HG02763 (cell line): ENCODE results near the gene RNF13.

Experiments used
- ATAC-seq: cut with Tn5 transposase; IDR thresholded peaks from one replicate; pipeline ENCODE4 v1.9.1; 2021; ENCODE audit warnings: mild to moderate bottlenecking, moderate library complexity; ENCODE audit not compliant: unreplicated experiment

RNF13 gene, protein sequence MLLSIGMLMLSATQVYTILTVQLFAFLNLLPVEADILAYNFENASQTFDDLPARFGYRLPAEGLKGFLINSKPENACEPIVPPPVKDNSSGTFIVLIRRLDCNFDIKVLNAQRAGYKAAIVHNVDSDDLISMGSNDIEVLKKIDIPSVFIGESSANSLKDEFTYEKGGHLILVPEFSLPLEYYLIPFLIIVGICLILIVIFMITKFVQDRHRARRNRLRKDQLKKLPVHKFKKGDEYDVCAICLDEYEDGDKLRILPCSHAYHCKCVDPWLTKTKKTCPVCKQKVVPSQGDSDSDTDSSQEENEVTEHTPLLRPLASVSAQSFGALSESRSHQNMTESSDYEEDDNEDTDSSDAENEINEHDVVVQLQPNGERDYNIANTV

GRCh38 chr3:149812606-149813366, at the start of gene RNF13:
RNF13 (plus strand) TSS chr3:149813215; CDS start chr3:149846027, 32,812 bp downstream.
- ATAC-seq = peak; percentile 93

DNA sequence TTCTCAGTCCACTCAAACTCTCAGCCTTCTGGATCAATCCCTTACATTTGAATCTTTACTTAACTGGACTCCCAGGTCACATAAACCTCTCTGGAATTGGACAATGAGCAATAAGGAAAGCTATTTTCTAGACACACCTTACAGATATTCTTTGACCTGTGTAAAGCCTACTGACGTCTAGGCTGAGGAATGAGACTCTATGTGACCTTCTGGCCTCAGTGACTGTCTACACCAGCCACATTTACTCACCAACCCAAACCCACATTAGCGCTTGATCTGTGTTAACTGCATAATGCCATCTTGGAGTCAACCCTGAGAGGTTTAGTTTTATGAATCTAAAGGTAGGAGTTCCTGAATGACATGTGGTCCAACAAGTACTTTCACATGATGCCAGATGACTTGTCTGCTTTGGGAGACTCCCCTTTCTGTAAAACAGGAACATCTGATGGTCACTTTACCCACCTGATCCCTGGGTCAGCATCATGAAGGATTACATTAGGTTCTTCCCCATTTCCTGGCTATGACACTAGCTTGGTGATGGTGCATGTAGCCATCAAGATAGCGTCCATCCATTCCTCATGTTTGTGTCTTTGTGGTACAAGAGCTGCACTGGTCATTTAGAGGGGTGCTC, 49.3 kb upstream of the RNF13 start:
- no peak for ATAC-seq

- no peak for ATAC-seq
Observed at GRCh38 chr3:149764302-149764701, 48.7 kb upstream of the RNF13 start.

DNA sequence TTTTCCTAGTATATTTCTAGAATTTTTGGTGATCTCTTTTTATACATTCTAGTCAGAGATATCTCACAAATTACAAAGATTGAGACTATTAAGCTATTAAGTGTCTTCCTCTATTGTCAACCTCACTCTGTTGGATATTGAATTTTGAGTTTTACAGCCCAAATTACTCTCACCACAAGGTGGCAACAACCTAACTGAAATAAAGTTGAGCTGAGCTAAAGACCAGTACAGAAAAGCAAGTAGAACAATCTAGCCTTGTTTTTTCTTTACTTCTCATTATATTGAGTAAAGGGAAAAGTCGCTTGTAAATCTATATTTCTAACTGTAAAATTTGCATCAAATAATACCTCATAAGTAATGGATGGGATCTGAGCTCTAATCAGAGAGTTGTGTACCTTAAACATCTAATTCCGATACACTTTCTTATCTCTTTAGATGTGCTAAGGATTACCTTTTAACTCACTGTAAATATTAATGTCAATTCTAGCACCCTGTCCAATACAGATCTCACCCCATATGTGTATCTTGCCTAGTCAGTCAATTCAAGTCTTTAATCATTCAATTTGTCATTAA, 47.2 kb upstream of the RNF13 start:
- no peak for ATAC-seq

- ATAC-seq = no peak
Observed at GRCh38 chr3:149767720-149768119, 45.3 kb upstream of the RNF13 start.

DNA sequence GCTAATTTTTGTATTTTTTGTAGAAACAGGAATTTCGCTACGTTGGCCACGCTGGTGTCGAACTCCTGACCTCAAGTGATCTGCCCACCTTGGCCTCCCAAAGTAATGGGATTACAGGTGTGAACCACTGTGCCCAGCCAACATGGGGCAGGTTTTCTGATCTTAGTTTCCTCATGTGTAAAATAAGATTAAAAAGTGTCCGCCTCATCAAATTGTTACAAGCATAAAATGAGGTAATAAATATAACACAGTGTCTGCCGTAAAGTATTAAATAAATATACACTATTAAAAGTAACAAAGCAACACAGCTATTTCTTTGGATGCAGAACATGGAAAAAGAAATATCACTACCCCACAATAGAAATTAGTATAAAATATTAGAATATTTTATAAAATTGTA, 44.3 kb upstream of the RNF13 start:
- ATAC-seq = no peak

- ATAC-seq = no peak
Observed at GRCh38 chr3:149770246-149770645, 42.8 kb upstream of the RNF13 start.

- ATAC-seq = no peak
Observed at GRCh38 chr3:149771652-149772271, 41.3 kb upstream of the RNF13 start.

GRCh38 chr3:149772861-149773260, 40.2 kb upstream of the RNF13 start:
- ATAC-seq = no peak

DNA sequence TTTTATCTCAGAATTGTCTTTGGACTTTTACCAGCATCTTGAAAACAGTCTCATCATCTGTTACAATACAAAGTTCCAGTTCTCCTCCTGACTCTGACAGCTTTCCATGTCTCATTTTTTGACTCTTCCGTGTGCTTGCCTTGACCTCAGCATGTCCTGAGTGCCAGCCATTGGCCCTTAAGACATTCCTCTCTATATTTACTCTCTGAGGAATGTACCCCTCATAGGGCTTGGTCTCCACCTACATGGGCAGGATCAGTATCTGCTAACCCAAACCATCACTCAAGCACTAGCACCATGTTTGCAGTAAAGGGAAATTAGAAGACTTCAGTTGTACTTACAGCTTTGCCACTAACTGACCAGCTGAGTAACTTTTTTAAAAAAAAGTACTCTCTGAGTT, 36.8 kb upstream of the RNF13 start:
- no peak for ATAC-seq

DNA sequence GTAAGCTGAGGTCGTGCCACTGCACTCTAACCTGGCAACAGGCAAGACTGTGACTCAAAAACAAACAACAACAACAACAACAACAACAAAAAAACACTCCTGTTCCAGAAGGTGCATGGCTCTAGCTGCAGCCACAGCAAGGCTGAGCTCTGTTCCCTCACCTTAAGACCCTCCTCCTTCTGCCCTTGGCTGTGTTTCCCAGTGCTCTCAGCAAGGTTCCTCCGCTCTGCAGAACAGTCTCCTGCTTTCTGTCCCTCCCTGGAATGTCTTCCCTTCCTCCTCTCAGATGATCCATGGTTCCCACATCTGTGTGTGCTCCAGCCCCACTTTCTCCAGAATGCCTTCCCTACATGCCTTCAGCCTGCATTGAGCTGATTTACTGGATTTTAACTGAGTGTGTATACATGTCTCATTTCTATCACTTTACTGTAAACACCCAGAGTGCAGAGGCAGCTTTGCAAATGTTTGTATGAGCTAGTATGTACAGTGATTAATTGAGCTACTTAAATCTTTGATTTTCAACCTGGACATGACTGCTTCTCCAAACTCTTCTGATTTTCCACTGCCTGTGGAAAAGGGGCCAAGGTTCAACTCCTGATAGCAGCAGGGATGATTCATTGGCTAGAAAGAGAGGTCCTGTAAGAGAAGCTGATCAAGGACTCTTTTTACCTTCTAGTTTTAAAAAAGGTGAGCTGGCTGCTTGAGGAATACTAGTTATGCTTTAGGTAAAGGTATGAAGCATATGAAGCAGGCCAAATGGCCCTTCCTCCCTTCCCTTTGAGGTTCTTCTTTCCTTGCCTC, 35.4 kb upstream of the RNF13 start:
- no peak for ATAC-seq

DNA sequence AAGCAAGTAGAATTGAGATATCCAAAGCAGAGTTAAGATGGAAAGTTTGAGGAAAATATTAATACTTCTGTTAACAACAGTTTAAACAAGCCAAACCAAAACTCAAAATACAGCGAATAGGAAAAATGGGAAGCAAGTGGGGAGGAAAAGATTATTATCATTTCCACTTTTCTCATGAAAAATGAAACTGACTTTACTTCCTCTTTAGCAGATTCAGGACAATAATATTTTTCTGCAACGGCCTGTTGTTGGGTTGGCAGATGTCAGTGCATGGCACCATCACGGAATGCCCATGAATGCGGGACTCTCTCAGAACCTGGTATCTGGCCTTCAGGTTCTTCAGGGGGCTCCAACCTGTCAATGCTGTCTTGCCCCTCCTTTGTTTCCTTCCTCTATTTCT, 31.8 kb upstream of the RNF13 start:
- no peak for ATAC-seq

DNA sequence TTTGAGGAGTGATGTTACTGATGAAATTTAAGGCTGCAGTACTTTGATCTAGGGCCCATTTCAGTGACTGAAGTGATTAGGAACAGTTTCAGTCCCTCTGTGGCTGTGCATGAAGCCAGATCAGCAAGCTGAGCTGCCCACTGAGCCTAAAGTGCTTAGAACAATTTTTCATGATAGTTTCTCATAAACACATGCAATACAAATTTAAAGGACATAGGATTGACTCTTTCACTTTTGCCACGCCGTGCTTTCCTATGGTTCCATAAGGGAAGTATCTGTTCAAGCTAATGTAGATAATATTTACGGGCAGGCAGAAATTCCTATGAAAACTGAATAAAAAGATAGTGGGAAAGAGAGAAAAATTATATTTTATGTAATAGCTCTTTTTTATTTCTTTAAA, 31.3 kb upstream of the RNF13 start:
- no peak for ATAC-seq

GRCh38 chr3:149783576-149783975, 29.4 kb upstream of the RNF13 start:
- ATAC-seq = no peak

- ATAC-seq = no peak
Observed at GRCh38 chr3:149784064-149784704, 28.8 kb upstream of the RNF13 start.

DNA sequence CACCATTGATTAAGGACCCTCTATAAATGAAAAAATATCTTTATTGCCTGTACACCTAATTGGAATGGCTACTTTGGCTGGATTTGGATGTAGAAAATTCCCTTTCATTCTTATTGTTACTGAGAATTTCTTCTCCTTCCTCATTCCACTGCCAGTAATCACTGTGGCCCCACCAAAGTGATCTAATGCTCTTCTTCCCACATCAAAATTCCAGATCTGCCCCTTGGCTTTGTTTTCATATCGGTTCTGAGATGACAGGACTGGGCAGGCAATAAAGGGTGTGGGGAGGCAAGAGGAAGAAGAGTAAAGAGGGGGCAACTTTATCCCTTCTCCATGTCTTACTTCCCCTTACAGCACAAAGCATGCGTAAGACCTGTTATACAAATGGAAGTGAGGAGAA, 22.7 kb upstream of the RNF13 start:
- ATAC-seq = no peak

DNA sequence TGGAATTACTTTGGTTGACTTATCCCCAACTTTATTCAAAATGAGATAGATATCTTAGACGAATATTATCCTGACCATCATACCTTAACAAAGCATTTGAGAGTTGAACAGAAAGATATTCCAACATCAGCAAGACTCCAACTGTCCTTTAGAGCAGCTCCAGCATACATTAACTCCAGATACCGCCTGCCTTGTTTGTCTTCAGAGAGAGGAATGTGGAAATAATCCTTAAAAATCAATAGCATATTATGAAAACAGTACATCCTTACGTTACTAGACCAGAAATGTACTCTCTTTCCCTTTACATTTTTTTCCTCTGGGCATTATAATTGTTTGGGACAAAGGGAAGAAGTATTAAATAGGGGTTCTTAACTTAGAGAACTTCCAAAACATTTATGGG, 22.3 kb upstream of the RNF13 start:
- no peak for ATAC-seq

GRCh38 chr3:149792452-149793270, 20.4 kb upstream of the RNF13 start, which contains the start of gene ANKUB1:
ANKUB1 (minus strand) TSS chr3:149792554; CDS start chr3:149792366, 188 bp downstream.
- ATAC-seq = no peak

DNA sequence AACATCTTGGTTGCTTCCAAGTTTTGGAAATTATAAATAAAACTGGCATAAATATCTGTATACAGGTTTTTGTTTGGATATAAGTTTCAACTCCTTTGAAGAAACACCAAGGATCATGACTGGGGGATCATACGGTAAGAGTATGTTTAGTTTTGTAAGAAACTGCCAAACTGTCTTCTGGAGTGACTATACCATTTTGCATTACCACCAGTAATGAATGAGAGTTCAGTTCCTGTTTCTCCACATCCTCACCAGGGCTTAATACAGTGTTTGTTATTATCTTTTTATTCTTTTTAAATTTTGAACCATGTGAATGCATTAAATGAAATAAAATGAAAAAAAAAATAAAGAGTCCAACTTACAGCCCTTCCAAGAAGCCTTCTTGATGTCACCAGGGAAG, 17.0 kb upstream of the RNF13 start:
- no peak for ATAC-seq
